Esophagus squamous epithelium (tissue), 4 donors: Measurements from ENCODE around the gene ZNF420.

Experiments used
- POLR2A ChIP-seq, 4 donors: fragments of 450-650 bp; IDR thresholded peaks; one replicate each; pipeline ENCODE4 v1.6.1; 2017; ENCODE audit warnings: antibody characterized with exemption in 4 of 4, mild to moderate bottlenecking in 4 of 4, moderate library complexity in 3 of 4
- TF ChIP-seq, protein P1 (sequence below), 6 experiments: fragments of 450-650 bp in 4 of 6; fragments of 200-600 bp in 2 of 6; sonication (generic) in 2 of 6; IDR thresholded peaks; one replicate each; pipeline ENCODE4 v1.5.1; 2016 to 2019; ENCODE audit warnings: antibody characterized with exemption in 6 of 6, mild to moderate bottlenecking in 4 of 6, moderate library complexity in 4 of 6

DNA sequence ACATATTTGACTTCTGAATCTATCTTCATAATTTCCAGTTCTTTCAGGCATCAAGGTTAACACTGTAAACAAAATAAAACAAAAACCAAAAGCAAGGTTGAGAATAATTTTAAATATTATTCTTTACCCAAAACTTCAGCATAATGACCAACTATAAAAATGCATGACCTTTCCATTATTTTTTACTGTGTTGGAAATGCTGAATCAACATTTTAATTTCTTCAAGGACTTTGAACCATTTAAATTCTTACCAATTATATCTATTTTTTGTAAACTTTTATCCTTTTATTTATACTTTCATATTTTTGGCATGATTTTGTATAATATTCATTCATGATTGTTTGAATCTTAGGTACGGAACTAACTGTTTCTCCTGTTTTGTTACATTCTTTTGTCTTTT lies 87.4 kb downstream of the ZNF420 start:
- no peak for TF ChIP-seq POLR2A (IDR thresholded peaks at IDR 0.05)
- TF ChIP-seq, protein P1, sequence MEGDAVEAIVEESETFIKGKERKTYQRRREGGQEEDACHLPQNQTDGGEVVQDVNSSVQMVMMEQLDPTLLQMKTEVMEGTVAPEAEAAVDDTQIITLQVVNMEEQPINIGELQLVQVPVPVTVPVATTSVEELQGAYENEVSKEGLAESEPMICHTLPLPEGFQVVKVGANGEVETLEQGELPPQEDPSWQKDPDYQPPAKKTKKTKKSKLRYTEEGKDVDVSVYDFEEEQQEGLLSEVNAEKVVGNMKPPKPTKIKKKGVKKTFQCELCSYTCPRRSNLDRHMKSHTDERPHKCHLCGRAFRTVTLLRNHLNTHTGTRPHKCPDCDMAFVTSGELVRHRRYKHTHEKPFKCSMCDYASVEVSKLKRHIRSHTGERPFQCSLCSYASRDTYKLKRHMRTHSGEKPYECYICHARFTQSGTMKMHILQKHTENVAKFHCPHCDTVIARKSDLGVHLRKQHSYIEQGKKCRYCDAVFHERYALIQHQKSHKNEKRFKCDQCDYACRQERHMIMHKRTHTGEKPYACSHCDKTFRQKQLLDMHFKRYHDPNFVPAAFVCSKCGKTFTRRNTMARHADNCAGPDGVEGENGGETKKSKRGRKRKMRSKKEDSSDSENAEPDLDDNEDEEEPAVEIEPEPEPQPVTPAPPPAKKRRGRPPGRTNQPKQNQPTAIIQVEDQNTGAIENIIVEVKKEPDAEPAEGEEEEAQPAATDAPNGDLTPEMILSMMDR (IDR thresholded peaks at IDR 0.05), result no peak
